HG03060 (cell line): Measurements from ENCODE around the gene KRTAP4-2.
"Not testable (repeated sequence)": the region's sequence is repeated elsewhere in the genome, so short reads cannot be mapped to it uniquely, and the experiment has no call there.

Source experiments
- ATAC-seq: cut with Tn5 transposase; IDR thresholded peaks from one replicate; pipeline ENCODE4 v1.9.1; 2021; ENCODE audit warnings: low read depth, moderate number of reproducible peaks; ENCODE audit not compliant: unreplicated experiment

Gene KRTAP4-2

GRCh38 chr17:41177727-41178271 is at the start of gene KRTAP4-2:
Gene KRTAP4-2, minus strand, starts transcription at chr17:41178221. Its CDS starts 57 bp downstream, at chr17:41178164.
- ATAC-seq: no peak

- ATAC-seq: not testable (repeated sequence)
Measured at GRCh38 chr17:41226598-41227095, 48.6 kb upstream of the KRTAP4-2 start, which contains the start of gene KRTAP9-2. Gene KRTAP9-2, plus strand, starts transcription at chr17:41226648. Its CDS starts 7 bp downstream, at chr17:41226655.

- no peak for ATAC-seq
Measured at GRCh38 chr17:41226051-41226450, 48.0 kb upstream of the KRTAP4-2 start.

- ATAC-seq: no peak
Measured at GRCh38 chr17:41223821-41224220, 45.8 kb upstream of the KRTAP4-2 start.

- ATAC-seq: no peak
Measured at GRCh38 chr17:41215681-41216080, 37.7 kb upstream of the KRTAP4-2 start.

GRCh38 chr17:41212524-41213169 is 34.6 kb upstream of the KRTAP4-2 start:
- ATAC-seq: no peak

GRCh38 chr17:41211845-41212466 is 33.9 kb upstream of the KRTAP4-2 start:
- no peak for ATAC-seq

GRCh38 chr17:41199421-41200078 is 21.5 kb upstream of the KRTAP4-2 start:
- no peak for ATAC-seq

- no peak for ATAC-seq
Measured at GRCh38 chr17:41196068-41196467, 18.0 kb upstream of the KRTAP4-2 start.

- no peak for ATAC-seq
Measured at GRCh38 chr17:41190328-41190727, 12.3 kb upstream of the KRTAP4-2 start.

- ATAC-seq: not testable (repeated sequence)
Measured at GRCh38 chr17:41189837-41190318, 11.9 kb upstream of the KRTAP4-2 start, which contains the start of gene KRTAP9-1. Gene KRTAP9-1, plus strand, starts transcription at chr17:41189887. Its CDS starts 0 bp downstream, at chr17:41189887.

GRCh38 chr17:41186872-41187271 is 8.9 kb upstream of the KRTAP4-2 start:
- ATAC-seq: no peak

- ATAC-seq: no peak
Measured at GRCh38 chr17:41185001-41185400, 7.0 kb upstream of the KRTAP4-2 start.

GRCh38 chr17:41184480-41184961 is 6.5 kb upstream of the KRTAP4-2 start, which contains the start of gene KRTAP4-1:
Gene KRTAP4-1, minus strand, starts transcription at chr17:41184911. Its CDS starts 57 bp downstream, at chr17:41184854.
- ATAC-seq: no peak

- no peak for ATAC-seq
Measured at GRCh38 chr17:41178843-41179616, 1.0 kb upstream of the KRTAP4-2 start.

- no peak for ATAC-seq
Measured at GRCh38 chr17:41178341-41178740, 320 bp upstream of the KRTAP4-2 start.

GRCh38 chr17:41176744-41177387 is 1.2 kb downstream of the KRTAP4-2 start:
- ATAC-seq: no peak

- ATAC-seq: no peak
Measured at GRCh38 chr17:41171886-41172285, 6.1 kb downstream of the KRTAP4-2 start.

- ATAC-seq: no peak
Measured at GRCh38 chr17:41168121-41168520, 9.9 kb downstream of the KRTAP4-2 start, which contains the start of gene KRTAP4-3. Gene KRTAP4-3, minus strand, starts transcription at chr17:41168221. Its CDS starts 49 bp downstream, at chr17:41168172.
